ENCODE measurements around the gene BCKDHB.
"Not testable (repeated sequence)": the region's sequence is repeated elsewhere in the genome, so short reads cannot be mapped to it uniquely, and the experiment has no call there.

The BCKDHB gene

GRCh38 chr6:80106418-80107235 lies at the start of gene BCKDHB:
TSS of gene BCKDHB (plus strand) at chr6:80106671. CDS start at chr6:80106694, 23 bp downstream.
- peak; percentile 95 for DNase-seq (ENCODE audit: low spot score)

- no peak for DNase-seq (ENCODE audit: low spot score)
Measured at GRCh38 chr6:80060774-80061173, 45.7 kb upstream of the BCKDHB start.

GRCh38 chr6:80068146-80068545 lies 38.3 kb upstream of the BCKDHB start:
- DNase-seq (ENCODE audit: low spot score): not testable (repeated sequence)

- not testable (repeated sequence) for DNase-seq (ENCODE audit: low spot score)
Measured at GRCh38 chr6:80070431-80070830, 36.0 kb upstream of the BCKDHB start.

GRCh38 chr6:80077067-80077466 lies 29.4 kb upstream of the BCKDHB start:
- no peak for DNase-seq (ENCODE audit: low spot score)

GRCh38 chr6:80088637-80089036 lies 17.8 kb upstream of the BCKDHB start:
- no peak for DNase-seq (ENCODE audit: low spot score)

- no peak for DNase-seq (ENCODE audit: low spot score)
Measured at GRCh38 chr6:80091506-80091905, 15.0 kb upstream of the BCKDHB start.

GRCh38 chr6:80094017-80094416 lies 12.5 kb upstream of the BCKDHB start:
- DNase-seq (ENCODE audit: low spot score): peak; percentile 20

GRCh38 chr6:80095600-80095999 lies 10.9 kb upstream of the BCKDHB start:
- DNase-seq (ENCODE audit: low spot score): no peak

GRCh38 chr6:80098392-80098791 lies 8.1 kb upstream of the BCKDHB start:
- DNase-seq (ENCODE audit: low spot score): no peak

- DNase-seq (ENCODE audit: low spot score): no peak
Measured at GRCh38 chr6:80104520-80104919, 2.0 kb upstream of the BCKDHB start.

GRCh38 chr6:80105972-80106417 lies 476 bp upstream of the BCKDHB start:
- no peak for DNase-seq (ENCODE audit: low spot score)

GRCh38 chr6:80122576-80122975 lies 16.1 kb downstream of the BCKDHB start:
- DNase-seq (ENCODE audit: low spot score): not testable (repeated sequence)

- DNase-seq (ENCODE audit: low spot score): no peak
Measured at GRCh38 chr6:80126657-80127345, 20.3 kb downstream of the BCKDHB start.

GRCh38 chr6:80129485-80129884 lies 23.0 kb downstream of the BCKDHB start:
- no peak for DNase-seq (ENCODE audit: low spot score)

- DNase-seq (ENCODE audit: low spot score): peak; percentile 38
Measured at GRCh38 chr6:80133020-80133419, 26.5 kb downstream of the BCKDHB start.

- DNase-seq (ENCODE audit: low spot score): no peak
Measured at GRCh38 chr6:80134065-80134464, 27.6 kb downstream of the BCKDHB start.

- DNase-seq (ENCODE audit: low spot score): no peak
Measured at GRCh38 chr6:80142586-80142985, 36.1 kb downstream of the BCKDHB start.

GRCh38 chr6:80143419-80143937 lies 37.0 kb downstream of the BCKDHB start:
- peak; percentile 66 for DNase-seq (ENCODE audit: low spot score)

GRCh38 chr6:80144753-80145315 lies 38.4 kb downstream of the BCKDHB start:
- DNase-seq (ENCODE audit: low spot score): no peak

- no peak for DNase-seq (ENCODE audit: low spot score)
Measured at GRCh38 chr6:80145509-80145908, 39.0 kb downstream of the BCKDHB start.

- no peak for DNase-seq (ENCODE audit: low spot score)
Measured at GRCh38 chr6:80145921-80146320, 39.5 kb downstream of the BCKDHB start.

GRCh38 chr6:80148220-80148619 lies 41.7 kb downstream of the BCKDHB start:
- no peak for DNase-seq (ENCODE audit: low spot score)

Measured in COLO829 (cell line).